ENCODE results near the gene OR4S1. TPM values are rescaled to one million over a fixed set of nuclear protein-coding genes. Genes with fewer than 3 reads are reported as not detected.
"Not testable (repeated sequence)": the region's sequence is repeated elsewhere in the genome, so short reads cannot be mapped to it uniquely, and the experiment has no call there.

OR4S1 gene, protein sequence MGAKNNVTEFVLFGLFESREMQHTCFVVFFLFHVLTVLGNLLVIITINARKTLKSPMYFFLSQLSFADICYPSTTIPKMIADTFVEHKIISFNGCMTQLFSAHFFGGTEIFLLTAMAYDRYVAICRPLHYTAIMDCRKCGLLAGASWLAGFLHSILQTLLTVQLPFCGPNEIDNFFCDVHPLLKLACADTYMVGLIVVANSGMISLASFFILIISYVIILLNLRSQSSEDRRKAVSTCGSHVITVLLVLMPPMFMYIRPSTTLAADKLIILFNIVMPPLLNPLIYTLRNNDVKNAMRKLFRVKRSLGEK
- not detected for polyA plus RNA-seq (2012; ENCODE audit: insufficient read depth, insufficient read length, low read depth)

DNA sequence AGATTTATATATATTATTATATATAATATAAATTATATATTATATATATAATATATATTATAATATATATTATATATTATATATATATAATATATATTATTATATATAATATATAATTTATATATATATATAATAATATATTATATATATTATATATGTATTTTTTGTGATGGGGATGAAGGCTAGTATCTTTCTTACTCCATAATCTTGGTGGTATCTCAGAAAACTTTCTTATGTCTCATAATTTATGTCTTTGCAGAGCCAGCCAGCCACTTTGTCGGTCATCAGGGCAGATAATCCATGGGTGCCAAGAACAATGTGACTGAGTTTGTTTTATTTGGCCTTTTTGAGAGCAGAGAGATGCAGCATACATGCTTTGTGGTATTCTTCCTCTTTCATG lies at the start of gene OR4S1:
Gene OR4S1, plus strand, starts transcription at position 301 of the 400 bp plus-strand sequence. Its CDS starts 0 bp downstream, at position 301.
- Histone ChIP-seq H3K27me3 (no peaks in the 10 kb centered on the region), H3K4me1 (no peaks in the 10 kb centered on the region), H3K4me3 (ENCODE audit: low read depth, low read length) (no peak within 1 kb of the TSS), H3K9me3 (no peaks in the 10 kb centered on the region), H3K36me3 (no peaks in the 10 kb centered on the region)
- no peak for DNase-seq
- TF ChIP-seq, protein P1, sequence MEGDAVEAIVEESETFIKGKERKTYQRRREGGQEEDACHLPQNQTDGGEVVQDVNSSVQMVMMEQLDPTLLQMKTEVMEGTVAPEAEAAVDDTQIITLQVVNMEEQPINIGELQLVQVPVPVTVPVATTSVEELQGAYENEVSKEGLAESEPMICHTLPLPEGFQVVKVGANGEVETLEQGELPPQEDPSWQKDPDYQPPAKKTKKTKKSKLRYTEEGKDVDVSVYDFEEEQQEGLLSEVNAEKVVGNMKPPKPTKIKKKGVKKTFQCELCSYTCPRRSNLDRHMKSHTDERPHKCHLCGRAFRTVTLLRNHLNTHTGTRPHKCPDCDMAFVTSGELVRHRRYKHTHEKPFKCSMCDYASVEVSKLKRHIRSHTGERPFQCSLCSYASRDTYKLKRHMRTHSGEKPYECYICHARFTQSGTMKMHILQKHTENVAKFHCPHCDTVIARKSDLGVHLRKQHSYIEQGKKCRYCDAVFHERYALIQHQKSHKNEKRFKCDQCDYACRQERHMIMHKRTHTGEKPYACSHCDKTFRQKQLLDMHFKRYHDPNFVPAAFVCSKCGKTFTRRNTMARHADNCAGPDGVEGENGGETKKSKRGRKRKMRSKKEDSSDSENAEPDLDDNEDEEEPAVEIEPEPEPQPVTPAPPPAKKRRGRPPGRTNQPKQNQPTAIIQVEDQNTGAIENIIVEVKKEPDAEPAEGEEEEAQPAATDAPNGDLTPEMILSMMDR (IDR thresholded peaks at IDR 0.05; ENCODE audit: low read depth, low read length), result no peak

DNA sequence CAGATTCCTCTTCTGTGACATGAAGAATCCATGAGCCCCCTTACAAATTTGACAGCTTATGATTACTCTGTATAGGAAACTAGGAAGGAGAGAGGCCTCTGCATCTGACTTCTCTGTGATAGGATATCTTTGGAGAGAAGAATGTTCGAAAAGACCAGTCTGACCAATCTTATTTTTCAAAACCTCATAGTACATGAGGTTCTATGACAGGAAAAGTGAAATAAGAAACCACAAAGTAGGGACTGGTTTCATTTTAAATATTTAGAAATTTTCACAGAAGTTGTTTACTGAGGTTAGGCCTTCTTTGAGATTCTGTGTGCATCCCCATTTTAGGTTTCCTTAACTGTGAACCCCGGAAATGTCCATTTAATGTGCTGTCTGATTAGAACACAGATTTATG lies 44.4 kb upstream of the OR4S1 start:
- Histone ChIP-seq H3K4me3 (ENCODE audit: low read depth, low read length) (no peak overlapping the region), H3K27me3 (no peaks in the 10 kb centered on the region), H3K4me1 (no peaks in the 10 kb centered on the region), H3K36me3 (no peaks in the 10 kb centered on the region), H3K9me3 (no peaks in the 10 kb centered on the region)
- no peak for DNase-seq
- TF ChIP-seq, protein P1 (IDR thresholded peaks at IDR 0.05; ENCODE audit: low read depth, low read length), result no peak

DNA sequence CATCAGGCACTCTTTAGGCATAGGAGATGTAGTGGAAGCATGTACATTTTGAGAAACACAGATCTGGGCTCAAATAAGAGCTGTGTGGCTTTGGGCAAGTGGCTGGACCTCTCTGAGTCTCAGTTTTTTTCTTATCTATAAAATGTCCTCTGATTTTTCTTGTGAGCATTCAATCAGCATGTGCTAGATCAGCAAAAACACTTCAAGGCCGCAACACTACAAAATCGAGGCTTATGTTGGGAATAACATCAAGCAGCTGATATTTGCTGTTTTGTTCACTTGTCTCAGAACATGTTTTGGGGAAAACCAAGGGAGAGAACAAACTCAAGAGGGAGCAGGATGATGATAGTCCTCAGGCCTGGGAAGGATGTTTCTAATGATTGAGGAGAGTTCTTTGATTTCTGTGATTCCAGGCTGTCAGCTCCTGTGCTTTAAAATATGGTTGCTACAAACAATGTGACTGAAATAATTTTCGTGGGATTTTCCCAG lies 42.6 kb upstream of the OR4S1 start, which contains the start of gene OR4X1:
Gene OR4X1, plus strand, starts transcription at position 439 of the 489 bp plus-strand sequence. Its CDS starts 0 bp downstream, at position 439.
- TF ChIP-seq, protein P1 (IDR thresholded peaks at IDR 0.05; ENCODE audit: low read depth, low read length), result no peak
- Histone ChIP-seq H3K4me1 (no peaks in the 10 kb centered on the region), H3K4me3 (ENCODE audit: low read depth, low read length) (no peak within 1 kb of the TSS), H3K36me3 (no peaks in the 10 kb centered on the region), H3K9me3 (no peaks in the 10 kb centered on the region), H3K27me3 (no peaks in the 10 kb centered on the region)
- no peak for DNase-seq

DNA sequence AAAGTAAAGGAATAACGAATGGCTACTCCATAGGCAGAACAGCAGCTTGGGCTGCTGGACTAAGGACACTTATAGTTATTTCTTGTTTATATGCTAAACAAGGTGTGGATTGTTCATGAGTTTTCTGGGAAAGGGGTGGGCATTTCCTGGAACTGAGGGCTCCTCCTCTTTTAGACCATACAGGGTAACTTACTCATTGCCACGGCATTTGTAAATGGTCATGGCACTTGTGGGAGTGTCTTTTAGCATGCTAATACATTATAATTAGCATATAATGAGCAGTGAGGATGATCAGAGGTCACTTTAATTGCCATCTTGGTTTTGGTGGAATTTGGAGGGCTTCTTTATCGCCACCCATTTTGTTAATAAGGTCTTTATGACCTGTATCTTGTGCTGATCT lies 35.4 kb upstream of the OR4S1 start:
- TF ChIP-seq, protein P1 (IDR thresholded peaks at IDR 0.05; ENCODE audit: low read depth, low read length), result no peak
- H3K36me3 ChIP-seq, result no peaks in the 10 kb centered on the region
- H3K27me3 ChIP-seq, result no peaks in the 10 kb centered on the region
- no peak overlapping the region for H3K4me3 ChIP-seq (ENCODE audit: low read depth, low read length)
- no peak for DNase-seq
- no peaks in the 10 kb centered on the region for H3K4me1 ChIP-seq
- H3K9me3 ChIP-seq, result no peaks in the 10 kb centered on the region

DNA sequence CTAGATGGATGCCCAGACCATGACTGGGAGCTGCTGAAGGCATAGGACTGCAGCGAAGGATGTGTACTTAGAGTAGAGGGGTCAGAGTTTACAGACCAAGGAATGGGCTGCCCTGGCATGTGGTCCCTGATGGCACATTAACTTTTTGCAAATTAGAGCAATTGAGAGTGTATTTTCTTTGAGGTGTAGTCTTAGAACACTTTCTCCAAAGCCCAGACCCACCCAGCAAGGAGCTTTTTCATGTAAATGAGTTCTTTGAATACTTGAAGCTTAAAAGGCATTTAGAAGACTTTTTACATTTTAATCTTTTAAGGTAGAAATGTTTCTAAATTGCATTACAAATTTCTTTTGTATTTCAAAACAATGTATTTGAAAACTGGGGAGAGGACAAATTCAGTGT lies 33.4 kb upstream of the OR4S1 start:
- H3K4me3 ChIP-seq (ENCODE audit: low read depth, low read length), result no peak overlapping the region
- DNase-seq, result no peak
- no peaks in the 10 kb centered on the region for H3K27me3 ChIP-seq
- no peaks in the 10 kb centered on the region for H3K9me3 ChIP-seq
- H3K4me1 ChIP-seq, result no peaks in the 10 kb centered on the region
- H3K36me3 ChIP-seq, result no peaks in the 10 kb centered on the region
- TF ChIP-seq, protein P1 (IDR thresholded peaks at IDR 0.05; ENCODE audit: low read depth, low read length), result no peak

DNA sequence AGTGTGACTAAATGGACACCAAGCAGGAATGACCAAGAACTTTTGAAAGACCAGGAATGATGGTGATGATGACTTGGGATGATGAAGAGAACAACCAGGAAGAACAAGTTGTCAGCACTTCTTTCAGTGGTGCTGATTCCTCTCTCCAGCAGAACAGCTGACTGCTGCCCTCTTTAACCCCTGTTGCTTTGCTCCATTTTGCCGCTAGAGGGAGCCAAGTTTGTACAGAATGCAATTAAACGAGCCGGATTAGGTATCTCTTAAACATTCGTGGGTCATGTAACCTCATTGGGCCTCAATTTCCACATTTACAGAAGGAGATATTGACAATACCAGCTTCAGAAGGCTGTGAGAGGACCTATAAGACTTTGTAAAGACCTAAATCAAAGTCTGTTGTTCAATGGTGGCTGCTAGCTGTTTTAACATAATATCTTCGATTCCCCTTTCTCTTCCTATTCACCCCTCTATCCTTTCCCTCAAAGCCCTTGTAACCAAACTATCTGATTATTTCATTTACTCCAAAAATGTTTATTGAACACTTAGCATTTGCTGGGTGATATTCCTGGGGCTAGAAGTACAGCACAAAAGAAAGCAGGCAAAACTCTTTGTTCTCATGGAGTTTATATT lies 1.9 kb downstream of the OR4S1 start:
- H3K4me1 ChIP-seq, result no peaks in the 10 kb centered on the region
- TF ChIP-seq, protein P1 (IDR thresholded peaks at IDR 0.05; ENCODE audit: low read depth, low read length), result peak; percentile 76
- no peaks in the 10 kb centered on the region for H3K36me3 ChIP-seq
- H3K9me3 ChIP-seq, result no peaks in the 10 kb centered on the region
- no peak overlapping the region for H3K4me3 ChIP-seq (ENCODE audit: low read depth, low read length)
- H3K27me3 ChIP-seq, result no peaks in the 10 kb centered on the region
- DNase-seq, result peak; percentile 42

DNA sequence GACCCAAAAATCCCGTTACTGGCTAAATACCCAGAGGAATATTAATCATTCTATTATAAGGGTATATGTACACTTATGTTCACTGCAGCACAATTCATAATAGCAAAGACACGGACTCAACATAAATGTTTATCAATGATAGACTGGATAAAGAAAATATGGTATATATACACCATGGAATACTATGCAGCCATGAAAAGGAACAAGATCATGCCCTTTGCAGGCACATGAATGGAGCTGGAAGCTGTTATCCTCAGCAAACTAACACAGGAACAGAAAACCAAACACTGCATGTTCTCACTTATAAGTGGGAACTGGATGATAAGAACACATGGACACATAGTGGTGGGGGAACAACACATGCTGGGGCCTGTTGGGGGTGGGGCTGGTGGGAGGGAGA lies 7.6 kb downstream of the OR4S1 start:
- H3K4me3 ChIP-seq (ENCODE audit: low read depth, low read length); H3K9me3 ChIP-seq; H3K4me1 ChIP-seq; H3K27me3 ChIP-seq; H3K36me3 ChIP-seq; DNase-seq: not testable (repeated sequence)

DNA sequence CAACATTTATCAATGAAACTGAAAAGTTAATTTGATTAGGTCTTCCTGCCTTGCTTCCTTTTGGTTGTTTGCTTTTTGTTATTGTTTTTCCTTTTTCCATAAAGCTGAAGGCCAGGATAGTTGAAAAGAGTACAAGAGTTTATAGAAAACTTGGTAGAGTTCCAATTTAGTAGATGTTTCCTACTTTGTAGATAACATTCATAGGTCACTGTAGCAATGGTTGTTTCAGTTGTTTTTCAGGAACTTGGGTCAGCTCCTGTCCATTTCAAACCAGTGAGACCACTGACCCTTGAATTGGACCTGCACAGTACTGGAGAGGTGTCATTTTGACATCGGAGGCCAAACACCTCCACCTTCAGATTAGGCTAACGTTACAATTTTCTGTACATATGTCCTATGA lies 13.8 kb downstream of the OR4S1 start:
- not testable (repeated sequence) for H3K9me3 ChIP-seq; H3K4me1 ChIP-seq; H3K36me3 ChIP-seq; H3K27me3 ChIP-seq; H3K4me3 ChIP-seq (ENCODE audit: low read depth, low read length); DNase-seq

DNA sequence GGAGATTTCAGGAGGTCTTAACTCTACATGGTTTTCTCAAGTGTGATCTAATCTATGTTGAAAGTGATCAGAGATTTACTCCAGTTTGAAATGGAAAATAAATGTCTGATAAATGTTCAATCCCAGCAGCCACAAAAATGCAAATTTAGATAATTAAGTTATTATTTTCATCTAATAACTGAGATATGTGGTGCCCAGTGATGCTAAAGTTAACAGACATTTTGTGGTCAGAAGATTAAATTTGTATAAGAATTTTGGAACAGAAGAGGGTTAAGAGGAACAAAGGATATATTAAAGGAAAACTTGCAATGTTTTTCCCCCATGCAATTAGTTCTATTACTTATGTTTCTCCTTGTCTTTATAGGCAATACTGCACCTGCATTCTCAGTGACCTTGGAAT lies 18.6 kb downstream of the OR4S1 start, which contains the start of gene OR4C3:
Gene OR4C3, plus strand, starts transcription at position 301 of the 400 bp plus-strand sequence. CDS start 102 bp downstream, outside the sequence.
- H3K27me3 ChIP-seq; H3K4me1 ChIP-seq; H3K4me3 ChIP-seq (ENCODE audit: low read depth, low read length); H3K9me3 ChIP-seq; H3K36me3 ChIP-seq; DNase-seq: not testable (repeated sequence)

Measured in BE2C (cell line).